Activated T-cell treated with anti-CD3 and anti-CD28 coated beads, Interleukin-2, amount 50 U/mL, for 4 hours (primary cell): ENCODE data around the gene PIP5K1C. TPM values are rescaled to one million over a fixed set of nuclear protein-coding genes. Genes with fewer than 3 reads are reported as not detected.

ENCODE experiments used
- ATAC-seq, 2 donors: fragments of 200-7000 bp; cut with Tn5 transposase; one replicate each; pipeline ENCODE4 v1.10.0; 2021
- DNase-seq: peaks from one replicate; pipeline ENCODE4 v3.0.0-alpha.2; 2020
- H3K27me3 Mint-ChIP-seq: one replicate; pipeline ENCODE4 v1.8.0; 2021; ENCODE audit warnings: low read depth, mixed read lengths
- H3K36me3 Mint-ChIP-seq: one replicate; pipeline ENCODE4 v1.8.0; 2022; ENCODE audit warnings: mixed read lengths; ENCODE audit not compliant: insufficient read depth
- H3K4me1 Mint-ChIP-seq: one replicate; pipeline ENCODE4 v1.8.0; 2021; ENCODE audit warnings: low read depth, mixed read lengths
- H3K4me3 Mint-ChIP-seq: one replicate; pipeline ENCODE4 v1.8.0; 2021; ENCODE audit warnings: mild to moderate bottlenecking, moderate library complexity, mixed read lengths
- H3K9me3 Mint-ChIP-seq: one replicate; pipeline ENCODE4 v1.8.0; 2021; ENCODE audit warnings: mixed read lengths
- total RNA-seq, 3 donors: library from RNA; stranded (reverse); gene quantifications; one replicate each; pipeline ENCODE4 v1.2.1, GENCODE V29; 2021

PIP5K1C gene
- total RNA-seq, 3 donors from 2014 or later: 12.1 to 20.9 (median 16.7) TPM

DNA sequence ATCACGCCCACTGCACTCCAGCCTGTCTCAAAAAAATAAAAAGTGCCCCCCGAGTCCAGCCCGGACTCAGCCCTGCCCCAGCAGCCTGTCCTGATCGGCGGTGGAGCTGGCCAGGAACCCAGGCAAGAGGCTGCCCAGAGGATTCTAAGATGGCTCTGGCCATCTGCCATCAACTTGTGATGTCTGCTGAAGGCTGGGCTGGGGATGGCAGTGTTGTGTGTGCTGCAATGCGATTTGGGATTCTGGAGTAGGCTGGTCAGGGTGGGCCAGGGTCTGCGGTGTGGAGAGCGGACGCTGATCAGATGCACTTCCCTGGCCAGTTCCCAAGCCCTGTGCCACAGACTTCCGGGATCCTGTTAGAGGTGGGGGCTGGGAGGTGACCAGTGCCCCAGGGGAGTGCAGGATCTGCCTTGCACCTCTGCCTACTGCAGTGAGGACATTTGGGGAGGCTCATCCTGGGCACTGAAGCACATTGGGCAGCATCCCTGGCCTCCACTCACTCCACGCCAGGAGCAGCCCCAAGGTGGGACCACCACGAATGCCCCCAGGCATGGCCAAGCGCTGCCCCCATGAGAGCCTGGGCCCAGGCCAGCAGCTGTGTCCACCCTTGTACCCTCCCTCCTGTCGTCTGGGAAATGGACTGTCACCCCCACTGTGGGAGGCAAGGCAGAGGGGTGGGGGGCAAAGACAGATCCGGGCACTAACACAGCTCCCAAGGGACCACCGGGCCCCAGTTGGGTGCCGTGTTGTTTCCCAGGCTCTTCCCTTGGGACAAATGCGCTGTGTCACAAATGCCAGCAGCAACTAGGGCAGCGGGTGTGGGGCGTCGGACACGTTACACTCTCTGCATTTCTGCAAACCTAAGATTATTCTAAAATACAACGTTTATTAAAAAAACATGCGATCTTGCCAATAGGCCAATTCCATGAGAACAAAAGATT is 90.2 kb downstream of the PIP5K1C start:
- peaks cover 5% of the 10 kb centered on the region for H3K36me3 Mint-ChIP-seq
- no peak overlapping the region for H3K4me3 Mint-ChIP-seq
- DNase-seq: no peak
- H3K4me1 Mint-ChIP-seq: peaks cover 11% of the 10 kb centered on the region
- H3K9me3 Mint-ChIP-seq: no peaks in the 10 kb centered on the region
- ATAC-seq: no peak
- H3K27me3 Mint-ChIP-seq: no peaks in the 10 kb centered on the region

DNA sequence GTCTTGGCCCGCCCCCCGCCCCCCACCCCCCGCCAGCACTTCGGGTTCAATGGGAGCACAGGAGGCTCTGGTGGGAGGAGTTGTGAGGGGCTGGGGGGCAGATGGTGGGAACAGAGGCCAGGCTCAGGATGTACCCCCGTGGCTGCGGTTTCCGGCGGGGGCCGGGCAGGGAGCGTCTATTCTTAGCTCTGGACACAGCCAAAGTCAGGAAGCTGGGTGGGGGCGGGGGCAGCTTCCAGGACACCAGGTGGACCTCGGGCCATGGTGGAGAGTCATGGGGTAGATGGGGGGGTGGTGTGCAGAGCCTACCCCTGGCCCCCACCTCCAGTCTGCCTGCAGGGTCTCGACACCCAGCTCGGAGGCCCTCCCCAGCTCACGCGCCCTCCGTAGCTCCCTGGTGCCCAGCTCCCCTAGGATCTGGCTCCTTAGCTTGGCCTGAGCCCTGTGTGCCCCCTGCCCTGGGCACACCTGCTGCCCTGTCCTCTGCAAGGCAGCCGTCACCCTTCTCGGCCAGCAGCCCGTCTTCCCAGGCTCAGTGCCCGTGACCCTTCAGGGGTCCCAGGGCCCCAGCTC is 91.4 kb downstream of the PIP5K1C start:
- Mint-ChIP-seq H3K4me3 (no peak overlapping the region), H3K27me3 (no peaks in the 10 kb centered on the region), H3K36me3 (peaks cover 5% of the 10 kb centered on the region), H3K9me3 (no peaks in the 10 kb centered on the region), H3K4me1 (peaks cover 11% of the 10 kb centered on the region)
- ATAC-seq: no peak
- no peak for DNase-seq

DNA sequence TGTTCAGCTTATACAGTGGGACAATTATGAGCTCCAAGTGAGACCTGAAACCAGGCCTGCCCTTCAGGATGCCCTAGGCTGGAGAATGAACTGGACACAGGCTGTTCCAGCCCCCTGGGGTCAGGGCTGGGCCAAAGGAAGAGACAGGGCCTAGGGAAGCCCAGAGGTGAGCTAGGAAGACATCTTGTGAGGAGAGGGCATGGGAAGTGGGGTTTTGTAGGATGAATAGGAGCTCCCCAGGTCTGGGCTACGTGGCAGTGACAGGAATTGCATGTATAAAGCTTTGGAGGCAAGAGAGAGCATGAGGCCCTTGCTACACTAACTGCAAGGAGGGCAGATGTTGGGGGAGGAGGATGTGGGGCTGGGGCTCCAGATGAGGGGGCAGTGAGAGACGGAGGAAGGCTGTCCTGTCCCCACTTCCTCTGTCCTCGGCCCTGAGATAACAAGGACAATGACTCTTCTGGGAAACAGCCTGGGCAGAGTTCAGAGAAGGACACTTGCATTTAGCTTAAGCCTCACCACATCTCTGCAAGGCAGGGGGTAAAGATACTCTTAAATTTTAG is 92.1 kb downstream of the PIP5K1C start:
- ATAC-seq (no peak), DNase-seq (no peak)
- Mint-ChIP-seq H3K4me3 (no peak overlapping the region), H3K27me3 (no peaks in the 10 kb centered on the region), H3K4me1 (peaks cover 11% of the 10 kb centered on the region), H3K9me3 (no peaks in the 10 kb centered on the region), H3K36me3 (peaks cover 5% of the 10 kb centered on the region)

DNA sequence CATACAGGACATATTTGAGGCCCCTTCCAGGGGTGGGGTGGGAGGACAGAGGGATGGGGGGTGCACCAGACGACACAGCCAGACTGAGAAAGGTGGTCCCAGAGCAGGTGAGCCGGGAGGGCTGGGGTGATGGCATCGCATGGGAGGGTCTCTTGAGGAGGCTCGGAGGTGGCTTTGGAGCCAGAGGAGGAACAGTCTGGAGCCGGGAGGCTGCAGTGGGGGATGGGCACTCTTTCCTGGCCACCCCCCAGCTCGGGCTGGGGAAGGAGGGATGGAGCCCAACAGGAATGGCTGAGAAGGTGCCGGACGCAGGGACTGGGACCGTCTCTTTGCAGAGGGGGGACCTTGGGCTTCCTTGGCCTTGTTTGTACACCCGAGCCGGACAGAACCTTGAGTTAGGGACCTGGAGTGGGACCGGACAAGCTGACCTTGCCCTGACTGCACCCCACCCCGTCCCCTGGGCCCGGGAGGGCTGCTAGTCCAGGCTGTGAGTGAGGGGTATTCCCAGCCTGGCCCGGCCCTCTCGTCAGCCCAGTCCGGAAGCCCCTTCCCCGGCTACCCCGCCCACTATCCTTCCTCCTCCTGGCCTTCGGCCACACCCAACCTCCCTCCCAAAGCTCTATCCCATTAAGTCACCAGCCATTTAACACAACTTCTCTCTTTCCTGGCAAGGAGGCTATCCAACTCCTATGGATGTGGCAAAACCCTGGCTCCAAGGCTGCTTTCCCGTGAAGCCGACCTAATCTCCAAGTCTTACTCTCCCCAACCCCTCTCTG is 92.8 kb downstream of the PIP5K1C start:
- Mint-ChIP-seq H3K4me3 (no peak overlapping the region), H3K9me3 (no peaks in the 10 kb centered on the region), H3K27me3 (no peaks in the 10 kb centered on the region), H3K4me1 (peaks cover 11% of the 10 kb centered on the region), H3K36me3 (peaks cover 5% of the 10 kb centered on the region)
- ATAC-seq (peak in 1 of 2 donors; percentile 4), DNase-seq (no peak)

DNA sequence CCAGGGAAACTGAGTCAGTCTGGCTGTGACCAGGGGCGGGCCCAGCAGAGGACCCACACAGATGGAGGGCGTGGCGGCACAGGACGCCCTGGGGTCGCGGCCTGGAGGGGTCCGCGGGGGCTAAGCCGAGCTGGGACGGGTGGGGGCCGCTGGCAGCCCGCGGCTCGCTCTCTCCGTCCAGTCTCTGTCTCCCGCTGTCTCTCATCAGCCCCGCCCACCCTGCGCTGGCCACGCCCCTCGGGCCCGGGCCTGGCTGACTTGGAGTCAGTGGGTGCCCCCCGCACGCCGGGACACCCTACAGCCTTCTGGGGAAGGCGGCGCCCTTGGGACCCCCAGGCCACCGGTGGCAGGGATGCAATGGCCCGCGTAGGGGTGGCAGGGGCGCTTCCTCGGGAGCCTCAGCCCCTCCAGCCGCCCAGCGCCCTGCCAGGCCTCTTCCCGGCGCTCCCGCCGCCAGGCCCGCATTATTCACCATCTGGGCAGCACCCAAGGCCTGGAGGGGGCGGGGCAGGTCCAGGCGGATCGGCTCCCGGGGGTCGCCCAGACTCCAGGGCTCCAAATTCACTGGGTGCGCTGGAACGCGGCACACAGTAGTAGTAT is 93.5 kb downstream of the PIP5K1C start, which contains the start of gene TBXA2R:
TSS of gene TBXA2R (minus strand) at position 186 of the 600 bp plus-strand sequence. CDS start 6,241 bp downstream, outside the sequence.
- peaks cover 11% of the 10 kb centered on the region for H3K4me1 Mint-ChIP-seq
- peak within 1 kb of the TSS; percentile 19 for H3K4me3 Mint-ChIP-seq
- ATAC-seq: peak; percentile 57 to 66

DNA sequence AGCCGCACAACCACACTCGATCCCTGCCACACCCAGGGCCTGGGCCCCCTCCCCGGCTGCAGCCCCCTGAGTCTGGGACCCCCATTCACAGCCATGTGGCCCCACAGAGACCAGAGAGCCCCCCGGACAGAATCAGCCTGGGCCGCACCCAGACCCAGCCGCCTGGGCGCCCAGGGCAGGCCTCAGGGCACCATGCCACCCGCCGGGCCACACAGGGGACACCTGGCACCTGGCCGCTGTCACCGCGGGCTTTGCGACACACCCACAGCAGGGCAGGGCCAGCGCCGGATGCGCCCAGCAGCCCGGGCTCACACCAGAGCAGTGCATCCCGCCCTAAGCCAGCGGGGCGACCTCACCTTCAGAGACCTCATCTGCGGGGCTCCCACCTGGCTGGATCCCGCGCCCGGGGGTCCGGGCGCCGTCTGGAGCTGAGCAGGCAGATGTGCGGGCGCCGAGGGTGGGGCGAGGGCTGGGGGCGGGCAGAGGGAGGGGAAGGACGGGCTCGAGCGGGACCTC is 94.0 kb downstream of the PIP5K1C start:
- H3K4me1 Mint-ChIP-seq: peaks cover 11% of the 10 kb centered on the region
- no peak for DNase-seq
- H3K9me3 Mint-ChIP-seq: no peaks in the 10 kb centered on the region
- peak; percentile 59 to 64 for ATAC-seq
- H3K4me3 Mint-ChIP-seq: peak overlapping the region; percentile 19
- H3K36me3 Mint-ChIP-seq: no peaks in the 10 kb centered on the region
- no peaks in the 10 kb centered on the region for H3K27me3 Mint-ChIP-seq

More for the DNA sequence above, 93.5 kb downstream of the PIP5K1C start, which contains the start of gene TBXA2R:
- H3K9me3 Mint-ChIP-seq: no peaks in the 10 kb centered on the region
- peak; percentile 61 for DNase-seq
- H3K27me3 Mint-ChIP-seq: no peaks in the 10 kb centered on the region
- peaks cover 1% of the 10 kb centered on the region for H3K36me3 Mint-ChIP-seq

DNA sequence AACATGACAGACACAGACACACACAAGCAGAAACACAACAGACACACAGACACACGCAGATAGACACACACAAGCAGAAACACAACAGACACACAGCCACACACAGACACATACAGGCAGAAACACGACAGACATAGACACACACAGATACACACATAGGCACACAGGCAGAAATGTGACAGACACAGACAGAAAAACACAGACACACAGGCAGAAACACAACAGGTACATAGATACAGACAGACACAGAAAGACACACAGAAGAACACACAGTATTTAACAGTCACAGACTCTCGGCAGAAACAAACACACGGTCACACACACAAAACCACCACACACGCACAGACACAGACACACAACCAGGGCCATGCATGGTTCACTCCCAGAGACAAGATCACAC is 94.5 kb downstream of the PIP5K1C start:
- ATAC-seq: peak in 1 of 2 donors; percentile 2
- Mint-ChIP-seq H3K27me3 (no peaks in the 10 kb centered on the region), H3K36me3 (no peaks in the 10 kb centered on the region), H3K4me1 (peaks cover 11% of the 10 kb centered on the region), H3K9me3 (no peaks in the 10 kb centered on the region), H3K4me3 (no peak overlapping the region)
- DNase-seq: no peak

DNA sequence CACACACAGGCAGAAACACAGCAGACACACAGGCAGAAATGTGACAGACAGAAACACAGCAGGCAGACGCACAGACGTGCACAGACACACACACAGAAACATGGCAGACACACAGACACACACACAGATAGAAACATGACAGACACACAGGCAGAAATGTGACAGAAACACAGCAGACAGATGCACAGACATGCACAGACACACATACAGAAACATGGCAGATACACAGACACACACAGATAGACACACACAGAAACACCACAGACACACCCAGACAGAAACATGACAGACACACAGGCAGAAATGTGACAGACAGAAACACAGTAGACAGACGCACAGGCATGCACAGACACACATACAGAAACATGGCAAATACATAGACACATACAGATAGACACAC is 94.9 kb downstream of the PIP5K1C start:
- Mint-ChIP-seq H3K4me1 (peaks cover 11% of the 10 kb centered on the region), H3K36me3 (no peaks in the 10 kb centered on the region), H3K4me3 (no peak overlapping the region), H3K9me3 (no peaks in the 10 kb centered on the region), H3K27me3 (no peaks in the 10 kb centered on the region)
- DNase-seq (no peak), ATAC-seq (no peak)

DNA sequence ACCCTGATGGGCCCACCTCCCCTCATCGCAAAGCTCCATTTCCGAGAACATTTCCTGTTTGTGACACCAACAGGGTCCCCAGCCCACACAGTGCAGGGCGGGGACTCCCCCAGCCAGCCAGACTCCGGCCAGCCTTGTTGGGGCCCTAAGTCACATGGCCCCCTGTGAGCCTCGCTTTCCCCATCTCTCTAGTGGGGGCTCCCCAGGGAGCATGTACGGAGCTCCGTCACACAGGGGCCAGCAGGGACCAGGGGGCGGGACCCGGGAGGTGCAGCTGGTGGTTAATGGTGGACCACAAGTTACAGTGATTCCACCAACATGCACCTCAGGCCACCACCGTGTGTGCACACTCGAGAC is 95.3 kb downstream of the PIP5K1C start:
- peak; percentile 27 to 38 for ATAC-seq
- no peak for DNase-seq

DNA sequence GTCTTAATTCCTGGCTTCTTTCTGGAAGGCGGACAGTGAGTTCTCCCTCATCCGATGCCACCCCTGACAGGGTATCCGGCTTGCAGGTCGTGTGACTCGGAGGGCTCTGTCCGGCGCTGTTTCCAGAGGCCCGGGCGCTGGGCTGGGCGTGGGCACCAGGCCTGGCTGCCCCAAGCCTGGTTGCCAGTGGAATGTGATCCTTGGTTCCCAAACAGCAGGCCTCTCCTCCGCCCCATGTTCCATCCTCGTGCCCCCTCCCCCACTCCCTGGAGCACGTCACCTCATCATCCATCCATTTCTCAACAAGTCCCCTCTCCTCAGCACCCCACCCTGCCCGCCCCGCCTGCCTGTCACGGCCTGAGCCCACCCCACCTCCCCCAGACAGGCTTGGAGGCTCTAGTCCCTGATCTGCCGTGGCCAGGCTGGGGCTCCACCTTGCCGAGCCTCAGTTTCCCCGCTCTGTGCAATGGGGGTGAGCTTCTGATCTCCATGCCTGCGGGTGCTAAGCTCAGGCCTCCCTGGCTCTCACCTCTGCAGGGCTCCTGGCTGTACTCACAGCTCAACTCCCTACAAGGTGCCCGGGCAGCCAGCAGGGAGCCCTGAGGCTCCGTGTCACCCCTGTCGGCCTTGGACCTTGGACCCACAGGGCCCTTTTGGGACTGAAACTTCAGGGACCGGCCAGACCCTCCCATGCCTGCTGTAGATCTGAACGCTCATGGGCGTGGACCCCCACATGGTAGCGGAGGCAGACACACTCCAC is 95.9 kb downstream of the PIP5K1C start:
- Mint-ChIP-seq H3K36me3 (no peaks in the 10 kb centered on the region), H3K9me3 (no peaks in the 10 kb centered on the region), H3K4me3 (no peak overlapping the region), H3K27me3 (no peaks in the 10 kb centered on the region), H3K4me1 (peaks cover 11% of the 10 kb centered on the region)
- DNase-seq (no peak), ATAC-seq (peak; percentile 8 to 30)

More for the DNA sequence above, 95.3 kb downstream of the PIP5K1C start:
- Mint-ChIP-seq H3K27me3 (no peaks in the 10 kb centered on the region), H3K9me3 (no peaks in the 10 kb centered on the region), H3K36me3 (no peaks in the 10 kb centered on the region), H3K4me1 (peaks cover 11% of the 10 kb centered on the region), H3K4me3 (no peak overlapping the region)

DNA sequence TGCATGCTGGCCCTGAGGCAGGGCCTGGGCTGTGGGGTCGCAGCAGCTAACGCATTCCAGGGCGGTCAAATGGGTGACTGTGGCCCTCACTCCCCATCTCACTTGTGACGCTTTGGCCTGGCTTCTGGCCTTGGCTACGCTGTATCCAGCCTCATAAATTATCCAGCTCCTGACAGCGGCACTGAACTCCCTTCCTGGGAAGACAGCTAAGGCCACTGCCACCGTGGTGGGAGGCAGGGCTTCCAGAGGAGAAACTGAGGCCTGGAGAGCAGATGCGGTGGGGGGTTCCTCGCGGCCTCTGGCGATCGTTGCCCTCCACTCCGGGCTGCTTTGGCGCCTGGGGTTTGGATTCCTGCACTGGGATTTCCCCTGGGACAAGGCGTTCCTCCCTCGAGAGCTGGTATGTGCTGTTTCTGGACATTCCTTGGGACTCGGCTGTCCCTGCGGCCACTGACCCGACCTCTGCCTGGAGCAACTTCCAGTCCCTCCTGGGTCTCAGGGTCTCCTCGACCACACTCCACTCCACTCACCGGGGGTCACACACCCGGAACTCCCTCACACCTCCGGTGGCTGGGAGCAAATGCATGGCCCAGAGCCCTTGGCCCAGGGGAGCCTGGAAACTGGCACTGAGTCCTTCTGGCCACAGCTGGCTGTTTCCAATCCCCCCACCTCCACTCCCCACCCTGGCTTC is 97.0 kb downstream of the PIP5K1C start:
- DNase-seq: no peak
- Mint-ChIP-seq H3K9me3 (no peaks in the 10 kb centered on the region), H3K27me3 (no peaks in the 10 kb centered on the region), H3K4me1 (peaks cover 9% of the 10 kb centered on the region), H3K4me3 (no peak overlapping the region), H3K36me3 (no peaks in the 10 kb centered on the region)
- no peak for ATAC-seq

DNA sequence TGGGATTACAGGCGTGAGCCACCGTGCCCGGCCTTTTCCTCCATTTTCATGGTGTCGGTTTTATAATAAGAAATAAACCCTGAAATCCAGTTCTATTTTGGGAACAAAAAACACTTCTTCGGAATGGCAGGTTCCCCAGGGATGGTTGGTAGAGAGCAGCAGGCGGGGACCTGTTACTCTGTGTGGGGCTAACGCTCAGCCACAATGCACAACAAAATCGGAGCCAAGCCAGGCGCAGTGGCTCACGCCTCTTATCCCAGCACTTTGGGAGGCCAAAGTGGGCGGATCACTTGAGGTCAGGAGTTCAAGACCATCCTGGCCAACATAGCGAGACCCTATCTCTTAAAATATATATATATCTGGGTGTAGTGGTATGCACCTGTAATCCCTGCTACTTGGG is 99.2 kb downstream of the PIP5K1C start:
- Mint-ChIP-seq H3K36me3 (no peaks in the 10 kb centered on the region), H3K9me3 (no peaks in the 10 kb centered on the region), H3K4me3 (no peak overlapping the region), H3K4me1 (no peaks in the 10 kb centered on the region), H3K27me3 (no peaks in the 10 kb centered on the region)
- no peak for DNase-seq
- no peak for ATAC-seq
